Ascending aorta (tissue), 2 donors: Measurements from ENCODE around the gene SAPCD2. TPM values are rescaled to one million over a fixed set of nuclear protein-coding genes. Genes with fewer than 3 reads are reported as not detected.
"Not testable (repeated sequence)": the region's sequence is repeated elsewhere in the genome, so short reads cannot be mapped to it uniquely, and the experiment has no call there.

ENCODE experiments used
- DNase-seq, 2 donors: peaks; one replicate each; pipeline ENCODE4 v3.0.0-alpha.2; 2019; ENCODE audit warnings: low spot score in 2 of 2
- H3K27ac ChIP-seq, 2 donors: fragments of 200-600 bp; sonication (generic); one replicate each; pipeline ENCODE4 v1.5.1; 2016 to 2017; ENCODE audit warnings: mild to moderate bottlenecking in 1 of 2
- H3K27me3 ChIP-seq: fragments of 200-600 bp; sonication (generic); one replicate; pipeline ENCODE4 v1.5.1; 2017
- H3K36me3 ChIP-seq, 2 donors: fragments of 200-600 bp; sonication (generic); one replicate each; pipeline ENCODE4 v1.5.1; 2016
- H3K4me1 ChIP-seq, 2 donors: fragments of 200-600 bp; sonication (generic); one replicate each; pipeline ENCODE4 v1.5.1; 2016 to 2017; ENCODE audit warnings: mild to moderate bottlenecking in 1 of 2
- H3K4me3 ChIP-seq, 2 donors: fragments of 200-600 bp; sonication (generic); one replicate each; pipeline ENCODE4 v1.5.1; 2016 to 2017; ENCODE audit warnings: mild to moderate bottlenecking in 1 of 2
- H3K9me3 ChIP-seq, 2 donors: fragments of 200-600 bp; sonication (generic); one replicate each; pipeline ENCODE4 v1.5.1; 2016
- intact Hi-C: fragments of 100-400 bp; cut with DNase I; formaldehyde crosslinking; loops from one replicate; pipeline ENCODE4 v1.15.1; 2023
- total RNA-seq: library from RNA; depleted of rRNA; stranded (reverse); fragments of >200 nt; gene quantifications from one replicate; pipeline ENCODE4 v1.1.0, GENCODE V29; 2016
- TF ChIP-seq, protein P1 (sequence below), 3 experiments: fragments of 200-600 bp in 2 of 3; fragments of 450-650 bp in 1 of 3; sonication (generic) in 2 of 3; IDR thresholded peaks; one replicate each; pipeline ENCODE4 v1.5.1; 2016 to 2019; ENCODE audit warnings: antibody characterized with exemption in 3 of 3, mild to moderate bottlenecking in 1 of 3, moderate library complexity in 1 of 3

The SAPCD2 gene, protein sequence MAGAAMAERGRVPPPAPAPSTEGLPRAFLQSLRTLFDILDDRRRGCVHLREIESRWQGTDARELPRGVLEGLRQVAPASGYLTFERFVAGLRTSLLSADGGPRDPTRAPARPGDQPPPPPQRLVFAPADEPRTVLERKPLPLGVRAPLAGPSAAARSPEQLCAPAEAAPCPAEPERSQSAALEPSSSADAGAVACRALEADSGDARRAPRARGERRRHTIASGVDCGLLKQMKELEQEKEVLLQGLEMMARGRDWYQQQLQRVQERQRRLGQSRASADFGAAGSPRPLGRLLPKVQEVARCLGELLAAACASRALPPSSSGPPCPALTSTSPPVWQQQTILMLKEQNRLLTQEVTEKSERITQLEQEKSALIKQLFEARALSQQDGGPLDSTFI
- 8.7 TPM for total RNA-seq

DNA sequence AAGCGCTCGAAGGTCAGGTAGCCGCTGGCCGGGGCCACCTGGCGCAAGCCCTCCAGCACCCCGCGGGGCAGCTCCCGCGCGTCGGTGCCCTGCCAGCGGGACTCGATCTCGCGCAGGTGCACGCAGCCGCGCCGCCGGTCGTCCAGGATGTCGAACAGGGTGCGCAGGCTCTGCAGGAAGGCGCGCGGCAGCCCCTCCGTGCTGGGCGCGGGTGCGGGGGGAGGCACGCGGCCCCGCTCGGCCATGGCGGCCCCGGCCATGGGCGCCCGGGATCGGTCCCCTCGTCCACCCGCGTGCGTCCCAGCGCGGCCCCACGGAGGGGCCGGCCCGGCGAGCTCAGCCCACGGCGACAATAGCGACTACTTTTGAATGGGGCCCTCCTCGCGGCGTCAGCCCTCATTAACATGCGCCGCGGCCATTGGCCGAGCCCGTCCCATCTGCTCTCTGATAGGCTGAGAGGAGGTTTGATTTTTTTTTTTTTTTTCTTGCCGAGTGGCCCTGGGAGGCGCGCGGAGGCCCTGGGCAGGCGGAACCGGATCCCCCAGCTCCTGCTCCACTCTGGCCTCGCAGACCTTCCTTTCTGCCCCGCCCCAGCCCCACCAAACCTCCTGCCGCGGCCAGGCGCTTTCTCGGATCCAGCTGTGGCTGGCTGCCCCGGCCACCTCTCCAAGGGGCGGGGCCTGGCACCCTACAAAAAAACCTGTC lies at the start of gene SAPCD2:
Gene SAPCD2 (minus strand): TSS at position 357 of the 705 bp plus-strand sequence. CDS start 97 bp downstream, at position 260.
- Histone ChIP-seq H3K27ac (no peak within 1 kb of the TSS), H3K27me3 (peaks cover 15% of the 10 kb centered on the region), H3K9me3 (no peaks in the 10 kb centered on the region), H3K4me1 (peaks cover 0 to 6% of the 10 kb centered on the region in 2 donors), H3K36me3 (no peaks in the 10 kb centered on the region), H3K4me3 (peak within 1 kb of the TSS; percentile 47 to 63)
- peak; percentile 47 to 90 for DNase-seq
- TF ChIP-seq, protein P1, sequence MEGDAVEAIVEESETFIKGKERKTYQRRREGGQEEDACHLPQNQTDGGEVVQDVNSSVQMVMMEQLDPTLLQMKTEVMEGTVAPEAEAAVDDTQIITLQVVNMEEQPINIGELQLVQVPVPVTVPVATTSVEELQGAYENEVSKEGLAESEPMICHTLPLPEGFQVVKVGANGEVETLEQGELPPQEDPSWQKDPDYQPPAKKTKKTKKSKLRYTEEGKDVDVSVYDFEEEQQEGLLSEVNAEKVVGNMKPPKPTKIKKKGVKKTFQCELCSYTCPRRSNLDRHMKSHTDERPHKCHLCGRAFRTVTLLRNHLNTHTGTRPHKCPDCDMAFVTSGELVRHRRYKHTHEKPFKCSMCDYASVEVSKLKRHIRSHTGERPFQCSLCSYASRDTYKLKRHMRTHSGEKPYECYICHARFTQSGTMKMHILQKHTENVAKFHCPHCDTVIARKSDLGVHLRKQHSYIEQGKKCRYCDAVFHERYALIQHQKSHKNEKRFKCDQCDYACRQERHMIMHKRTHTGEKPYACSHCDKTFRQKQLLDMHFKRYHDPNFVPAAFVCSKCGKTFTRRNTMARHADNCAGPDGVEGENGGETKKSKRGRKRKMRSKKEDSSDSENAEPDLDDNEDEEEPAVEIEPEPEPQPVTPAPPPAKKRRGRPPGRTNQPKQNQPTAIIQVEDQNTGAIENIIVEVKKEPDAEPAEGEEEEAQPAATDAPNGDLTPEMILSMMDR (IDR thresholded peaks at IDR 0.05), result no peak
- intact Hi-C loops, result no loop called here

- not testable (repeated sequence) for H3K36me3 ChIP-seq
- intact Hi-C loops, result loop anchor here (2.0 kb wide), 1 partner anchor 109 kb away; the partner anchor contains the start of gene RNF224
These were observed 47.8 kb upstream of the SAPCD2 start for GRCh38 chr9:137118092-137118603.

DNA sequence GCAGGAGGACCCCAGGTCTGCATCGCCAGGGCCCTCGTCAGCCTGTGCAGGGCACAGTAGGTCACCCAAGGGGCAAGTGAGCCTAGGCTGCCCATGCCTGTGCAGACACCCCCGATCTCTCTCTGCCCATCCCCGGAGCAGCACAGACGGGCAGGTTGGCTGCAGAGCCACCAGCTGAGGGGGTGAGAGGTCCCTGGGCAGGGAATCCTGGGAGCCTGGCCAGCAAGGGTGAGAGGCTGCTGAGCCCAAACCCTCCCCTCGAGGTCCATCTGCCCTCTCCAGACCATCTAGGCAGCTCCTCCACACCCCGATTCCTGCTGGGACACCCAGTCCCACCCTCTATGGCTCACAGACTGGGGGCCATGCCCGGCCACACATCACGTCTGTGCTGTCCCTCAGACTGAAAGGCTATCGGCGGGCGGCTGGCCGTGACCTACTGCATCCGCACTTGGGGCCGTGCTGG lies 46.9 kb upstream of the SAPCD2 start:
- TF ChIP-seq, protein P1 (IDR thresholded peaks at IDR 0.05), result no peak
- DNase-seq, result no peak
- Histone ChIP-seq H3K4me1 (peaks cover 0 to 15% of the 10 kb centered on the region in 2 donors), H3K27me3 (no peaks in the 10 kb centered on the region), H3K27ac (no peak overlapping the region), H3K9me3 (no peaks in the 10 kb centered on the region), H3K36me3 (peaks cover 0 to 5% of the 10 kb centered on the region in 2 donors), H3K4me3 (no peak overlapping the region)
- intact Hi-C loops, result no loop called here

More at GRCh38 chr9:137118092-137118603, 47.8 kb upstream of the SAPCD2 start:
- H3K4me1 ChIP-seq, result peaks cover 0 to 15% of the 10 kb centered on the region in 2 donors
- not testable (repeated sequence) for H3K9me3 ChIP-seq, H3K27ac ChIP-seq, H3K27me3 ChIP-seq, H3K4me3 ChIP-seq, DNase-seq

DNA sequence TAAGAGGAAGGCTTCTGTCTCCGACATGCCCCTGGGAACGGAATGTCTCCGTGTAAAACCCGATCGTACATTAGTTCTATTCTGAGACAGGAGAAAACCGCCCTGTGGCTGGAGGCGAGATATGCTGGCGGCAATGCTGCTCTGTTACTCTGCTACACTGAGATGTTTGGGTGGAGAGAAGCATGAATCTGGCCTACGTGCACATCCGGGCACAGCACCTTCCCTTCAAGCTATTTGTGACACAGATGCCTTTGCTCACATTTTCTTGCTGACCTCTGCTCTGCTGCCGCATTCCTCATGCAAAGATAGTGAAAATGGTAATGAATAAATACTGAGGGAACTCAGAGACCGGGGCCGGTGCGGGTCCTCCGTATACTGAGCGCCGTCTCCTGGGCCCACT lies 46.4 kb upstream of the SAPCD2 start:
- H3K4me3 ChIP-seq, result no peak overlapping the region
- intact Hi-C loops, result no loop called here

GRCh38 chr9:137116027-137116507 lies 45.7 kb upstream of the SAPCD2 start:
- TF ChIP-seq, protein P1 (IDR thresholded peaks at IDR 0.05), result no peak
- Histone ChIP-seq H3K4me3 (no peak overlapping the region), H3K27me3 (no peaks in the 10 kb centered on the region), H3K4me1 (peaks cover 0 to 15% of the 10 kb centered on the region in 2 donors), H3K9me3 (no peaks in the 10 kb centered on the region), H3K36me3 (peaks cover 3 to 15% of the 10 kb centered on the region in 2 donors), H3K27ac (no peak overlapping the region)
- no peak for DNase-seq
- intact Hi-C loops, result no loop called here

More for the DNA sequence above, 46.4 kb upstream of the SAPCD2 start:
- no peak for DNase-seq
- Histone ChIP-seq H3K27ac (no peak overlapping the region), H3K27me3 (no peaks in the 10 kb centered on the region), H3K9me3 (no peaks in the 10 kb centered on the region), H3K4me1 (peaks cover 0 to 15% of the 10 kb centered on the region in 2 donors), H3K36me3 (peaks cover 0 to 11% of the 10 kb centered on the region in 2 donors)
- TF ChIP-seq, protein P1 (IDR thresholded peaks at IDR 0.05), result no peak
